ENCODE data around the gene FBXL15. TPM values are rescaled to one million over a fixed set of nuclear protein-coding genes. Genes with fewer than 3 reads are reported as not detected.

FBXL15 gene
- total and polyA plus RNA-seq, 2 of the 13 experiments (the other 11 are each of a cell fraction or from before 2014, with no cell fraction given), result 4.3 to 8.3 TPM

GRCh38 chr10:102432162-102432950 is 11.7 kb downstream of the FBXL15 start, which contains the start of gene CUEDC2 (continued):
- TF ChIP-seq ZBTB1 (CRISPR knock-in tag; IDR thresholded peaks at IDR 0.05; ENCODE audit: borderline replicate concordance) (no peak), CHCHD3 (CRISPR knock-in tag; IDR thresholded peaks at IDR 0.05) (no peak), CBX2 (IDR thresholded peaks at IDR 0.05; ENCODE audit: low read depth, low read length) (no peak), CBX2 (CRISPR knock-in tag; IDR thresholded peaks at IDR 0.05; ENCODE audit: low read depth) (no peak), MIXL1 (CRISPR knock-in tag; IDR thresholded peaks at IDR 0.05) (peak; percentile 61), MED13 (CRISPR knock-in tag; IDR thresholded peaks at IDR 0.05) (no peak), ZSCAN30 (CRISPR knock-in tag; IDR thresholded peaks at IDR 0.05) (no peak), ZNF615 (CRISPR knock-in tag; IDR thresholded peaks at IDR 0.05; ENCODE audit: borderline replicate concordance) (peak; percentile 83; the same call in 1 of the 2 replicates), ZNF446 (CRISPR knock-in tag; IDR thresholded peaks at IDR 0.05) (no peak), ATF2 (CRISPR knock-in tag; IDR thresholded peaks at IDR 0.05) (peak; percentile 74; the same call in 1 of the 2 replicates), ZNF770 (CRISPR knock-in tag; IDR thresholded peaks at IDR 0.05) (no peak; the same call in 1 of the 2 replicates), HCFC1 (IDR thresholded peaks at IDR 0.05; ENCODE audit: low read depth, low read length) (peak; percentile 84), KDM6A (CRISPR knock-in tag; IDR thresholded peaks at IDR 0.05; ENCODE audit: low read depth) (no peak), ZNF550 (CRISPR knock-in tag; IDR thresholded peaks at IDR 0.05; ENCODE audit: borderline replicate concordance) (no peak), RCOR2 (CRISPR knock-in tag; IDR thresholded peaks at IDR 0.05) (no peak), DR1 (CRISPR knock-in tag; IDR thresholded peaks at IDR 0.05) (no peak), CBX1 (IDR thresholded peaks at IDR 0.05; ENCODE audit: low read depth) (peak; percentile 72), PCBP2 (optimal IDR thresholded peaks at IDR 0.05; ENCODE audit: low read depth, low read length, poor library complexity, severe bottlenecking) (no peak), ISL2 (CRISPR knock-in tag; IDR thresholded peaks at IDR 0.05) (peak; percentile 60; the same call in 1 of the 2 replicates), FOXO1 (CRISPR knock-in tag; IDR thresholded peaks at IDR 0.05) (0 out of 2 replicates have a peak, but pooled peaks have one; percentile 21), TCF7L2 (IDR thresholded peaks at IDR 0.05; ENCODE audit: low read depth, low read length) (no peak), PLSCR1 (CRISPR knock-in tag; IDR thresholded peaks at IDR 0.05; ENCODE audit: borderline replicate concordance) (no peak), ZNF530 (CRISPR knock-in tag; IDR thresholded peaks at IDR 0.05; ENCODE audit: low read depth) (no peak), ASH2L (IDR thresholded peaks at IDR 0.05; ENCODE audit: insufficient read length, low read depth, low read length) (peak; percentile 74), ZBTB38 (CRISPR knock-in tag; IDR thresholded peaks at IDR 0.05) (peak; percentile 26; the same call in 1 of the 2 replicates), SAP130 (CRISPR knock-in tag; IDR thresholded peaks at IDR 0.05; ENCODE audit: low read depth) (peak; percentile 88), AKAP8 (CRISPR knock-in tag; IDR thresholded peaks at IDR 0.05) (no peak), RARA (CRISPR knock-in tag; IDR thresholded peaks at IDR 0.05) (0 out of 2 replicates have a peak, but pooled peaks have one; percentile 24), IKZF1 (IDR thresholded peaks at IDR 0.05) (no peak)

Data from HepG2 (cell line).